ENCODE data around the gene ABHD4. TPM values are rescaled to one million over a fixed set of nuclear protein-coding genes. Genes with fewer than 3 reads are reported as not detected.

Gene ABHD4
- total RNA-seq, 1 donor from 2014 or later = 11.6 TPM

DNA sequence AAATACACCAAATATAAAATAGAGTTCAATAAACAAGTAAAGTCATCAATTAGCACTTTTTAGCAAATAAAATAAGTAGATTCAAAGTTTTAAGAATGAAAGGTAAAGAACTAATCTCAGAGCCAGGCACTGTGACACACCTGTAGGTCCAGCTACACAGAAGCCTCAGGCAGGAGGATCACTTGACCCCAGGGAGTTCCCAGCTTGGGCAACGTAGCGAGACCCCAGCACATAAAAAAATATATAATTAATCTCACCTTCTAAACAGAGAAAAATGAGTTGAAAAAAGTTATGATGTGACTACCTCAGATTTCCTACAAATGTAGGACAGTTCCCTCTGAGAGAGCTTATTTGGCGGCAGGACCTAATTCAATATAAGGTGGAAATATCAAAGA is 28.4 kb upstream of the ABHD4 start:
- TF ChIP-seq, protein P1, sequence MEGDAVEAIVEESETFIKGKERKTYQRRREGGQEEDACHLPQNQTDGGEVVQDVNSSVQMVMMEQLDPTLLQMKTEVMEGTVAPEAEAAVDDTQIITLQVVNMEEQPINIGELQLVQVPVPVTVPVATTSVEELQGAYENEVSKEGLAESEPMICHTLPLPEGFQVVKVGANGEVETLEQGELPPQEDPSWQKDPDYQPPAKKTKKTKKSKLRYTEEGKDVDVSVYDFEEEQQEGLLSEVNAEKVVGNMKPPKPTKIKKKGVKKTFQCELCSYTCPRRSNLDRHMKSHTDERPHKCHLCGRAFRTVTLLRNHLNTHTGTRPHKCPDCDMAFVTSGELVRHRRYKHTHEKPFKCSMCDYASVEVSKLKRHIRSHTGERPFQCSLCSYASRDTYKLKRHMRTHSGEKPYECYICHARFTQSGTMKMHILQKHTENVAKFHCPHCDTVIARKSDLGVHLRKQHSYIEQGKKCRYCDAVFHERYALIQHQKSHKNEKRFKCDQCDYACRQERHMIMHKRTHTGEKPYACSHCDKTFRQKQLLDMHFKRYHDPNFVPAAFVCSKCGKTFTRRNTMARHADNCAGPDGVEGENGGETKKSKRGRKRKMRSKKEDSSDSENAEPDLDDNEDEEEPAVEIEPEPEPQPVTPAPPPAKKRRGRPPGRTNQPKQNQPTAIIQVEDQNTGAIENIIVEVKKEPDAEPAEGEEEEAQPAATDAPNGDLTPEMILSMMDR (conservative IDR thresholded peaks at IDR 0.05) = no peak
- Mint-ChIP-seq H3K4me1 (peaks cover 7% of the 10 kb centered on the region), H3K27ac (ENCODE audit: unreplicated experiment) (no peak overlapping the region), H3K36me3 (ENCODE audit: low read depth) (peaks cover 2% of the 10 kb centered on the region), H3K9me3 (no peaks in the 10 kb centered on the region), H3K4me3 (no peak overlapping the region), H3K27me3 (ENCODE audit: low read depth) (no peaks in the 10 kb centered on the region)
- DNase-seq (ENCODE audit: low read depth, low spot score) = no peak

GRCh38 chr14:22570132-22570949 is 27.8 kb upstream of the ABHD4 start:
- DNase-seq (ENCODE audit: low read depth, low spot score) = peak; percentile 64
- H3K27me3 Mint-ChIP-seq (ENCODE audit: low read depth) = no peaks in the 10 kb centered on the region
- TF ChIP-seq, protein P1 (conservative IDR thresholded peaks at IDR 0.05) = peak; percentile 86
- H3K9me3 Mint-ChIP-seq = no peaks in the 10 kb centered on the region
- H3K4me1 Mint-ChIP-seq = peaks cover 7% of the 10 kb centered on the region
- H3K27ac Mint-ChIP-seq (ENCODE audit: unreplicated experiment) = no peak overlapping the region
- H3K36me3 Mint-ChIP-seq (ENCODE audit: low read depth) = peaks cover 5% of the 10 kb centered on the region
- no peak overlapping the region for H3K4me3 Mint-ChIP-seq

- Mint-ChIP-seq H3K27ac (ENCODE audit: unreplicated experiment) (no peak overlapping the region), H3K4me3 (no peak overlapping the region), H3K36me3 (ENCODE audit: low read depth) (peaks cover 5% of the 10 kb centered on the region), H3K9me3 (no peaks in the 10 kb centered on the region), H3K4me1 (peaks cover 7% of the 10 kb centered on the region), H3K27me3 (ENCODE audit: low read depth) (no peaks in the 10 kb centered on the region)
- no peak for DNase-seq (ENCODE audit: low read depth, low spot score)
- TF ChIP-seq, protein P1 (conservative IDR thresholded peaks at IDR 0.05) = no peak
Observed at GRCh38 chr14:22572562-22573058, 25.5 kb upstream of the ABHD4 start.

DNA sequence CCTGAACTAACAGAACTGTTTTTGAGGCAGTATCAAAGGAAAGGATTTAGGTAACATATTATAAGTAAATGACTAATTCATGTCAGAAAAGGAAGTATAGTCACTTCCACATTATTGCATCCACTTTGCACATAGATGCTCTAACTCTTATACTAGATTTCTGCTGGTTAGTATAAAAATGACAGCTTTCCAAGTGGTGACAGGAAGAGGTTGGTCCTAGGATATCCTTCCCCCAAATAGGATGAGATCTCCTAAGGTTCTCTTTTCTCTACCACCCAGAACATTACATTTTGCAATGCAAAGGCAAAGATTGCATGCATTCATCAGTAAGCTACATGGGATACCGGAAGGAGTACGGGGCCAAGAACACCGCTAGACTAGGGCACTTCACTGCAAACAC is 24.3 kb upstream of the ABHD4 start:
- no peak for DNase-seq (ENCODE audit: low read depth, low spot score)
- no peaks in the 10 kb centered on the region for H3K9me3 Mint-ChIP-seq
- H3K4me3 Mint-ChIP-seq = no peak overlapping the region
- peaks cover 7% of the 10 kb centered on the region for H3K4me1 Mint-ChIP-seq
- no peaks in the 10 kb centered on the region for H3K27me3 Mint-ChIP-seq (ENCODE audit: low read depth)
- TF ChIP-seq, protein P1 (conservative IDR thresholded peaks at IDR 0.05) = no peak
- peaks cover 5% of the 10 kb centered on the region for H3K36me3 Mint-ChIP-seq (ENCODE audit: low read depth)
- H3K27ac Mint-ChIP-seq (ENCODE audit: unreplicated experiment) = no peak overlapping the region

- Mint-ChIP-seq H3K4me3 (no peak overlapping the region), H3K27ac (ENCODE audit: unreplicated experiment) (no peak overlapping the region), H3K4me1 (peaks cover 14% of the 10 kb centered on the region), H3K9me3 (no peaks in the 10 kb centered on the region), H3K36me3 (ENCODE audit: low read depth) (peaks cover 5% of the 10 kb centered on the region), H3K27me3 (ENCODE audit: low read depth) (no peaks in the 10 kb centered on the region)
- TF ChIP-seq, protein P1 (conservative IDR thresholded peaks at IDR 0.05) = no peak
- DNase-seq (ENCODE audit: low read depth, low spot score) = no peak
Observed at GRCh38 chr14:22577334-22577908, 20.7 kb upstream of the ABHD4 start.
